HG03575 (cell line): ENCODE results near the gene GET4.
"Not testable (repeated sequence)": the region's sequence is repeated elsewhere in the genome, so short reads cannot be mapped to it uniquely, and the experiment has no call there.

Experiments
- ATAC-seq: cut with Tn5 transposase; IDR thresholded peaks from one replicate; pipeline ENCODE4 v1.9.1; 2021; ENCODE audit not compliant: unreplicated experiment, insufficient number of reproducible peaks, low FRiP score; ENCODE audit errors: extremely low read depth

Gene GET4

GRCh38 chr7:844043-844442 lies 32.3 kb upstream of the GET4 start:
- no peak for ATAC-seq

- ATAC-seq: no peak
Observed at GRCh38 chr7:844514-844913, 31.8 kb upstream of the GET4 start.

- no peak for ATAC-seq
Observed at GRCh38 chr7:845091-845490, 31.3 kb upstream of the GET4 start.

GRCh38 chr7:845731-846130 lies 30.6 kb upstream of the GET4 start:
- ATAC-seq: no peak

- ATAC-seq: not testable (repeated sequence)
Observed at GRCh38 chr7:846958-847650, 29.2 kb upstream of the GET4 start.

- not testable (repeated sequence) for ATAC-seq
Observed at GRCh38 chr7:847728-848127, 28.6 kb upstream of the GET4 start.

- ATAC-seq: no peak
Observed at GRCh38 chr7:849145-849544, 27.2 kb upstream of the GET4 start.

GRCh38 chr7:849781-850180 lies 26.6 kb upstream of the GET4 start:
- no peak for ATAC-seq

GRCh38 chr7:851204-851603 lies 25.1 kb upstream of the GET4 start:
- ATAC-seq: no peak

GRCh38 chr7:853366-854117 lies 22.8 kb upstream of the GET4 start:
- ATAC-seq: no peak

- no peak for ATAC-seq
Observed at GRCh38 chr7:854118-854775, 22.1 kb upstream of the GET4 start.

- no peak for ATAC-seq
Observed at GRCh38 chr7:855686-856369, 20.5 kb upstream of the GET4 start.

GRCh38 chr7:856444-857095 lies 19.8 kb upstream of the GET4 start:
- ATAC-seq: no peak

- no peak for ATAC-seq
Observed at GRCh38 chr7:857661-858060, 18.7 kb upstream of the GET4 start.

- ATAC-seq: no peak
Observed at GRCh38 chr7:859359-860030, 16.9 kb upstream of the GET4 start.

- ATAC-seq: no peak
Observed at GRCh38 chr7:860149-860548, 16.2 kb upstream of the GET4 start.

GRCh38 chr7:861222-861621 lies 15.1 kb upstream of the GET4 start:
- ATAC-seq: no peak

GRCh38 chr7:862157-862556 lies 14.2 kb upstream of the GET4 start:
- ATAC-seq: no peak

GRCh38 chr7:863106-863505 lies 13.2 kb upstream of the GET4 start:
- ATAC-seq: no peak
